G401 (cell line): Measurements from ENCODE around the gene ATP8B3. TPM values are rescaled to one million over a fixed set of nuclear protein-coding genes. Genes with fewer than 3 reads are reported as not detected.

ENCODE experiments used
- DNase-seq: peaks from one replicate; pipeline ENCODE4 v3.0.0-alpha.2; 2015; ENCODE audit warnings: low spot score
- in situ Hi-C: cut with HindIII; loops from 2 replicates; pipeline ENCODE4 v1.10.0; 2016; ENCODE audit warnings: low sequenced_read_pairs, mixed read lengths
- total RNA-seq: library from RNA; depleted of rRNA; stranded (reverse); fragments of >200 nt; shearing (Covaris generic); gene quantifications from 2 replicates; pipeline ENCODE4 v1.2.3, GENCODE V29; 2014

The ATP8B3 gene
- total RNA-seq, 1 experiment from 2014 or later: 5.5 TPM

GRCh38 chr19:1752757-1753728, 59.0 kb downstream of the ATP8B3 start, which contains the start of gene ONECUT3:
ONECUT3 (plus strand) TSS chr19:1753506; CDS start chr19:1753663, 157 bp downstream.
- in situ Hi-C loops: no loop called here

GRCh38 chr19:1752009-1752756, 59.9 kb downstream of the ATP8B3 start:
- no peak for DNase-seq
- in situ Hi-C loops: no loop called here

More at GRCh38 chr19:1752757-1753728, 59.0 kb downstream of the ATP8B3 start, which contains the start of gene ONECUT3:
- DNase-seq: no peak

GRCh38 chr19:1751367-1752008, 60.6 kb downstream of the ATP8B3 start:
- in situ Hi-C loops: no loop called here
- no peak for DNase-seq

- DNase-seq: no peak
- in situ Hi-C loops: no loop called here
Measured at GRCh38 chr19:1750343-1751021, 61.6 kb downstream of the ATP8B3 start.

GRCh38 chr19:1749373-1750342, 62.4 kb downstream of the ATP8B3 start:
- no peak for DNase-seq
- in situ Hi-C loops: no loop called here

- in situ Hi-C loops: no loop called here
- DNase-seq: no peak
Measured at GRCh38 chr19:1748873-1749341, 63.2 kb downstream of the ATP8B3 start.

GRCh38 chr19:1748115-1748872, 63.8 kb downstream of the ATP8B3 start:
- no peak for DNase-seq
- in situ Hi-C loops: no loop called here

- in situ Hi-C loops: no loop called here
- no peak for DNase-seq
Measured at GRCh38 chr19:1747285-1748114, 64.6 kb downstream of the ATP8B3 start.

- DNase-seq: no peak
- in situ Hi-C loops: no loop called here
Measured at GRCh38 chr19:1746401-1747284, 65.4 kb downstream of the ATP8B3 start.

GRCh38 chr19:1745589-1746031, 66.5 kb downstream of the ATP8B3 start:
- DNase-seq: no peak

GRCh38 chr19:1744822-1745563, 67.1 kb downstream of the ATP8B3 start:
- no peak for DNase-seq

More at GRCh38 chr19:1745589-1746031, 66.5 kb downstream of the ATP8B3 start:
- in situ Hi-C loops: no loop called here

GRCh38 chr19:1744133-1744665, 67.9 kb downstream of the ATP8B3 start:
- no peak for DNase-seq
- in situ Hi-C loops: no loop called here

More at GRCh38 chr19:1744822-1745563, 67.1 kb downstream of the ATP8B3 start:
- in situ Hi-C loops: no loop called here

- in situ Hi-C loops: no loop called here
- no peak for DNase-seq
Measured at GRCh38 chr19:1742989-1743696, 68.9 kb downstream of the ATP8B3 start.
